HCT116 (cell line): ENCODE data around the gene IMMP2L. TPM values are rescaled to one million over a fixed set of nuclear protein-coding genes. Genes with fewer than 3 reads are reported as not detected.

Experiments used
- ATAC-seq: fragments of 200-7000 bp; cut with Tn5 transposase; 2 replicates; pipeline ENCODE4 v1.9.1; 2020; ENCODE audit warnings: mild to moderate bottlenecking, moderate library complexity
- BruUV-seq: library from RNA; stranded (reverse); fragments of 400-500 nt; replicated peaks from 2 replicates; lab custom pipeline; 2021; lab: Mats Ljungman, UMichigan
- CTCF ChIA-PET: fragments of 300-600 bp; sonication (Branson Sonifier 250); formaldehyde crosslinking; loops from one replicate; lab custom pipeline; 2021; ENCODE audit warnings: antibody characterized with exemption; lab: Charles Lee
- POLR2A ChIA-PET: fragments of 300-600, 350-600 bp; sonication (Branson Sonifier 250); formaldehyde crosslinking; loops from one replicate; lab custom pipeline; 2021; ENCODE audit warnings: antibody characterized with exemption; lab: Charles Lee
- RAD21 ChIA-PET, 2 experiments: fragments of 300-600 bp; sonication (Branson Sonifier 250); formaldehyde crosslinking; loops; one replicate each; lab custom pipeline; 2023; ENCODE audit warnings: low total read pairs in 2 of 2; ENCODE audit not compliant: uncharacterized antibody in 2 of 2, unreplicated experiment in 2 of 2, low non-redundant PET in 1 of 2; lab: Charles Lee
- DNase-seq: peaks from one replicate; pipeline ENCODE4 v3.0.0-alpha.2; 2010; ENCODE audit warnings: low read depth, low spot score
- H2AFZ ChIP-seq: fragments of 200-600 bp; shearing (Covaris generic), sonication (generic); 2 replicates; pipeline ENCODE4 v1.6.1; 2017; ENCODE audit warnings: low read depth, mixed run types, mixed read lengths, antibody characterized with exemption, low read length; ENCODE audit not compliant: poor library complexity, severe bottlenecking
- H3K27ac ChIP-seq: 2 replicates; pipeline ENCODE4 v1.5.1; 2012; ENCODE audit warnings: low read depth, low read length
- H3K27me3 ChIP-seq: fragments of 200-600 bp; sonication (generic); 2 replicates; pipeline ENCODE4 v1.6.1; 2016; ENCODE audit warnings: mixed run types, low read length, mixed read lengths; ENCODE audit not compliant: insufficient read depth
- H3K36me3 ChIP-seq, 2 experiments: fragments of 200-500 bp in 1 of 2; fragments of 200-600 bp in 1 of 2; sonication (Bioruptor generic) in 1 of 2; sonication (generic) in 1 of 2; 2 replicates each; pipeline versions ENCODE4 v1.5.1 to v1.6.1; 2014 to 2016; ENCODE audit warnings: low read length in 2 of 2, inconsistent platforms in 1 of 2, mixed read lengths in 1 of 2, mixed run types in 1 of 2; ENCODE audit not compliant: insufficient read depth in 2 of 2, control insufficient read depth in 1 of 2
- H3K4me1 ChIP-seq, 2 experiments: fragments of 200-600 bp in 1 of 2; sonication (generic) in 1 of 2; 2 replicates each; pipeline versions ENCODE4 v1.5.1 to v1.6.1; 2012 to 2017; ENCODE audit warnings: low read length in 2 of 2, inconsistent platforms in 1 of 2, mild to moderate bottlenecking in 1 of 2, mixed read lengths in 1 of 2, mixed run types in 1 of 2, moderate library complexity in 1 of 2; ENCODE audit not compliant: insufficient read depth in 2 of 2, control insufficient read depth in 1 of 2
- H3K4me2 ChIP-seq: fragments of 200-600 bp; sonication (generic); 2 replicates; pipeline ENCODE4 v1.6.1; 2017; ENCODE audit warnings: mixed run types, low read length, mixed read lengths
- H3K4me3 ChIP-seq, 2 experiments: fragments of 200-600 bp in 1 of 2; sonication (generic) in 1 of 2; replicated peaks in 1 of 2; 2 replicates each; pipeline ENCODE4 v1.5.1; 2011 to 2016; ENCODE audit warnings: low read length in 2 of 2, control low read depth in 1 of 2, low read depth in 1 of 2, mild to moderate bottlenecking in 1 of 2, mixed read lengths in 1 of 2, mixed run types in 1 of 2
- H3K79me2 ChIP-seq: fragments of 200-600 bp; sonication (generic); 2 replicates; pipeline ENCODE4 v1.6.1; 2017; ENCODE audit warnings: mild to moderate bottlenecking, mixed run types, low read length, moderate library complexity, mixed read lengths; ENCODE audit not compliant: insufficient read depth
- H3K9ac ChIP-seq: fragments of 200-600 bp; sonication (generic); 2 replicates; pipeline ENCODE4 v1.6.1; 2016; ENCODE audit warnings: low read length, mixed read lengths
- H3K9me2 ChIP-seq: fragments of 200-600 bp; sonication (generic), shearing (Covaris generic); 2 replicates; pipeline ENCODE4 v1.6.1; 2017; ENCODE audit warnings: mixed run types, mild to moderate bottlenecking, moderate library complexity; ENCODE audit not compliant: insufficient read depth
- H3K9me3 ChIP-seq, 2 experiments: fragments of 200-500 bp in 1 of 2; fragments of 200-600 bp in 1 of 2; sonication (Bioruptor generic) in 1 of 2; sonication (generic) in 1 of 2; 2 replicates each; pipeline ENCODE4 v1.6.1; 2014 to 2017; ENCODE audit warnings: low read length in 2 of 2, mixed read lengths in 2 of 2, inconsistent platforms in 1 of 2, low read depth in 1 of 2, mild to moderate bottlenecking in 1 of 2, mixed run types in 1 of 2, moderate library complexity in 1 of 2; ENCODE audit not compliant: control insufficient read depth in 1 of 2, insufficient read depth in 1 of 2
- H4K20me1 ChIP-seq: fragments of 200-600 bp; sonication (generic), shearing (Covaris generic); 2 replicates; pipeline ENCODE4 v1.6.1; 2017; ENCODE audit warnings: mixed run types, mild to moderate bottlenecking, moderate library complexity; ENCODE audit not compliant: insufficient read depth
- ATF3 ChIP-seq: IDR thresholded peaks from 2 replicates; pipeline ENCODE4 v1.6.1; 2012
- CEBPB ChIP-seq: IDR thresholded peaks from 2 replicates; pipeline ENCODE4 v1.6.1; 2012; ENCODE audit warnings: low read depth
- EGR1 ChIP-seq: IDR thresholded peaks from 2 replicates; pipeline ENCODE4 v1.6.1; 2012; ENCODE audit warnings: low read depth
- EZH2phosphoT487 ChIP-seq: fragments of 200-600 bp; IDR thresholded peaks from 2 replicates; pipeline ENCODE4 v1.6.1; 2018; ENCODE audit warnings: antibody characterized with exemption, borderline replicate concordance
- POLR2A ChIP-seq: IDR thresholded peaks from 2 replicates; pipeline ENCODE4 v1.7.0; 2011; ENCODE audit warnings: borderline replicate concordance; ENCODE audit not compliant: insufficient read depth, insufficient read length; ENCODE audit errors: extremely low read depth
- RAD21 ChIP-seq: IDR thresholded peaks from 2 replicates; pipeline ENCODE4 v1.6.1; 2012; ENCODE audit warnings: low read depth, mild to moderate bottlenecking
- SIN3A ChIP-seq: IDR thresholded peaks from 2 replicates; pipeline ENCODE4 v1.6.1; 2012; ENCODE audit warnings: low read depth
- ZFX ChIP-seq: fragments of 450-650 bp; IDR thresholded peaks from 2 replicates; pipeline ENCODE4 v1.6.1; 2017
- intact Hi-C: fragments of 100-400 bp; cut with micrococcal nuclease; formaldehyde crosslinking; loops from 2 replicates; pipeline ENCODE4 v1.10.0; 2022
- total RNA-seq: library from RNA; stranded (reverse); gene quantifications from one replicate; pipeline ENCODE4 v1.2.1, GENCODE V29; 2021; ENCODE audit not compliant: unreplicated experiment
- TF ChIP-seq, protein P1 (sequence below): IDR thresholded peaks from 2 replicates; pipeline ENCODE4 v1.6.1; 2012; ENCODE audit warnings: low read depth

The IMMP2L gene
- total RNA-seq, 1 experiment from 2014 or later, result 21.1 TPM

DNA sequence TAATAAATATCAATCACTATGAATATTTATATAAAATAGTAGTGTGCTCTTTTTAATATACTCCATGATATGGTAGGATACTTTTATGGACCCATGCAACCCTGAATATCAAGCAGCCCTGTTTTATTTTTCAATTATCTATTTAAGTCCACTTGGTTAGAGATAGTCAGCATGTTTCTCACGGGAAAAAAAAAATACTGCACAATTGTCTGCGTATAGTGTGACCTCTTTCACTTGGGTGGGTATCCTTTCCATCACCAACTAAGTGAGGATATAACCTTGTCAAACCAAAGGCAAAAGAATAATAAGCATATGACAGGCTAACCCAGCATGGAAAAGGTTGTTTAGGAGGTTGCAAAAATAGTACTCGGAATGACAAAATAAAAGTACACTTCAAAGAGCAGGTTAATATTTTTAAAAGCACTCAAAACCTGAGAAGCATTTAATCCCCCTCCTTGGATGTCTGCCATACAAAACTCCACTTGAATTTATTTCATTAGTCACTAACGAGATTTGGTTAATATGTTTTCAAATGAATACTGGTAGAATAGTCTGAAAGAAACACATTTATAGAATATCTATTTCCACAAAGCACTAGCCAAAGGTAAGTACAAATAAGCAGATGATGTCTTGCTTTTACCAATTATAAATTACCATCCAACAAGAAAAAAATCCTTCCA is 76.5 kb downstream of the IMMP2L start:
- ATAC-seq (no peak), DNase-seq (no peak)
- Histone ChIP-seq H3K36me3 (no peaks in the 10 kb centered on the region), H3K4me1 (no peaks in the 10 kb centered on the region), H3K9ac (no peak overlapping the region), H4K20me1 (no peaks in the 10 kb centered on the region), H3K27ac (no peak overlapping the region), H3K4me2 (no peak overlapping the region), H3K9me2 (no peaks in the 10 kb centered on the region), H2AFZ (no peak overlapping the region), H3K9me3 (no peaks in the 10 kb centered on the region), H3K79me2 (no peaks in the 10 kb centered on the region), H3K4me3 (no peak overlapping the region), H3K27me3 (no peaks in the 10 kb centered on the region)
- ChIA-PET CTCF (no interaction called here), POLR2A (no interaction called here), RAD21 (no interaction called here)
- TF ChIP-seq SIN3A (no peak), EGR1 (no peak), ZFX (no peak), CEBPB (no peak), EZH2phosphoT487 (no peak), POLR2A (no peak), RAD21 (no peak), ATF3 (no peak)
- TF ChIP-seq, protein P1, sequence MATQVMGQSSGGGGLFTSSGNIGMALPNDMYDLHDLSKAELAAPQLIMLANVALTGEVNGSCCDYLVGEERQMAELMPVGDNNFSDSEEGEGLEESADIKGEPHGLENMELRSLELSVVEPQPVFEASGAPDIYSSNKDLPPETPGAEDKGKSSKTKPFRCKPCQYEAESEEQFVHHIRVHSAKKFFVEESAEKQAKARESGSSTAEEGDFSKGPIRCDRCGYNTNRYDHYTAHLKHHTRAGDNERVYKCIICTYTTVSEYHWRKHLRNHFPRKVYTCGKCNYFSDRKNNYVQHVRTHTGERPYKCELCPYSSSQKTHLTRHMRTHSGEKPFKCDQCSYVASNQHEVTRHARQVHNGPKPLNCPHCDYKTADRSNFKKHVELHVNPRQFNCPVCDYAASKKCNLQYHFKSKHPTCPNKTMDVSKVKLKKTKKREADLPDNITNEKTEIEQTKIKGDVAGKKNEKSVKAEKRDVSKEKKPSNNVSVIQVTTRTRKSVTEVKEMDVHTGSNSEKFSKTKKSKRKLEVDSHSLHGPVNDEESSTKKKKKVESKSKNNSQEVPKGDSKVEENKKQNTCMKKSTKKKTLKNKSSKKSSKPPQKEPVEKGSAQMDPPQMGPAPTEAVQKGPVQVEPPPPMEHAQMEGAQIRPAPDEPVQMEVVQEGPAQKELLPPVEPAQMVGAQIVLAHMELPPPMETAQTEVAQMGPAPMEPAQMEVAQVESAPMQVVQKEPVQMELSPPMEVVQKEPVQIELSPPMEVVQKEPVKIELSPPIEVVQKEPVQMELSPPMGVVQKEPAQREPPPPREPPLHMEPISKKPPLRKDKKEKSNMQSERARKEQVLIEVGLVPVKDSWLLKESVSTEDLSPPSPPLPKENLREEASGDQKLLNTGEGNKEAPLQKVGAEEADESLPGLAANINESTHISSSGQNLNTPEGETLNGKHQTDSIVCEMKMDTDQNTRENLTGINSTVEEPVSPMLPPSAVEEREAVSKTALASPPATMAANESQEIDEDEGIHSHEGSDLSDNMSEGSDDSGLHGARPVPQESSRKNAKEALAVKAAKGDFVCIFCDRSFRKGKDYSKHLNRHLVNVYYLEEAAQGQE, result no peak
- intact Hi-C loops, result loop anchor here (2.0 to 10.0 kb wide), 5 partner anchors 154 to 1639 kb away; no protein-coding TSS in a partner anchor
- TSS peak; percentile 19 for BruUV-seq
